Activated T-cell treated with anti-CD3 and anti-CD28 coated beads, Interleukin-2, amount 50 U/mL, for 1 hour (primary cell): ENCODE data around the gene SAMD7.

Experiments
- DNase-seq: peaks from one replicate; pipeline ENCODE4 v3.0.0-alpha.2; 2020

SAMD7 gene

GRCh38 chr3:169966951-169967915 lies 55.9 kb downstream of the SAMD7 start:
- DNase-seq: peak; percentile 45

- DNase-seq: no peak
Measured at GRCh38 chr3:169968224-169968885, 57.0 kb downstream of the SAMD7 start.

GRCh38 chr3:169969174-169970095 lies 58.1 kb downstream of the SAMD7 start:
- no peak for DNase-seq

- no peak for DNase-seq
Measured at GRCh38 chr3:169970847-169971246, 59.5 kb downstream of the SAMD7 start.

GRCh38 chr3:169971522-169971921 lies 60.1 kb downstream of the SAMD7 start:
- DNase-seq: no peak

- DNase-seq: no peak
Measured at GRCh38 chr3:169980055-169980454, 68.7 kb downstream of the SAMD7 start.

GRCh38 chr3:169984292-169984691 lies 72.9 kb downstream of the SAMD7 start:
- no peak for DNase-seq
